Measurements from ENCODE around the gene TIE1.

The TIE1 gene

DNA sequence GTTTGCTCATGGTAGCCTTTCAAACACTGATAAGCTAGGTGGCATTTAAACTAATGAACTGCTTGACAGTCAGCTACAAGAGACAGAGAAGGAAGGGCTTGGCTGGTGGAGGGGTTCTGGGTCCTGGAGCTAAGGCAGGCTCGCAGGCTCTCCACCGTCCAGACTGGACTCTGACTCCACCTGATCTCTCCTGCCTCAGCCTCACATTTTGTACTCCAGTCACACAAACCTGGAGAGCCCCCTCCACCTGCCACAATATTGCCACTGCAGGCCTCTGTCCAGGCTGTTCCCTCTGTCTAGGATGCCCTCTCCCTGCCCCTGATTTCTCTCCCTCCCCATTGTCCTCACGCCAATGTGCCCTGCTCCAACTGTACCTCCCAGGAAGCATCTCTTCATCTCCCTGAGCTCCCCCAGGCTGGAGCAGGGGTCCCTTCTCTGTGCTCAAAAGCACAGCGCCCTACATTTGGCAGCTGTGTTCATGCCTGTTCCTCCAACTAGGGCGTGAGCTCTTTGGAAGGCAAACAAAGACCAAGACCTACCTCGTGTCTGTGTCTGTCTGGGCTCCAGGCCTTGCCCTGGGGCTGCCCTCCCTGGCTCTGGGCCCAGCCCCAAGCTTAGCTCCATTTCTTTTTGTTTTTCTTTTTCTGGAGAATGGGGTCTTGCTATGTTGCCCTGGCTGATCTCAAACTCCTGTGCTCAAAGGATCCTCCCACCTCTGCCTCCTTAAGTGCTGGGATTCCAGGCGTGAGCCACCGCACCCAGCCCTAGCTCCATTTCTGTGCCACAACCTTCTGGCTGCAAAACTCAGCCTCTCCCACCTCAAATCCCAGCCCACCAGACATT is 2.9 kb downstream of the TIE1 start:
- no peak overlapping the region for H3K4me3 ChIP-seq (ENCODE audit: low read depth, low read length)
- H2BK5ac ChIP-seq (ENCODE audit: low read depth, low read length, poor library complexity) = no peak overlapping the region
- no peaks in the 10 kb centered on the region for H3K79me1 ChIP-seq (ENCODE audit: low read length)
- H3K4me2 ChIP-seq (ENCODE audit: low read length) = no peak overlapping the region
- H3K4ac ChIP-seq (ENCODE audit: low read depth, low read length) = no peak overlapping the region
- no peak for DNase-seq
- H2BK120ac ChIP-seq (ENCODE audit: insufficient read depth, low read length, poor library complexity) = no peak overlapping the region
- no peak overlapping the region for H2AK5ac ChIP-seq (ENCODE audit: low read length)
- no peak overlapping the region for H4K91ac ChIP-seq (ENCODE audit: low read depth, low read length)
- no CpG with 5 or more reads among the region's 8 CpGs for WGBS (ENCODE audit: extremely low coverage, insufficient coverage, insufficient read length)
- no peak overlapping the region for H4K12ac ChIP-seq (ENCODE audit: low read depth, low read length)
- no peak overlapping the region for H4K8ac ChIP-seq (ENCODE audit: low read depth, low read length)
- no peaks in the 10 kb centered on the region for H3K36me3 ChIP-seq (ENCODE audit: control insufficient read depth in 1 of 2, insufficient read depth in 2 of 2, low read length in 2 of 2)
- H3K4me1 ChIP-seq (ENCODE audit: control insufficient read depth in 1 of 2, insufficient read depth in 2 of 2, low read length in 2 of 2) = no peaks in the 10 kb centered on the region
- H3K14ac ChIP-seq (ENCODE audit: low read length) = no peak overlapping the region
- no peak overlapping the region for H3K23ac ChIP-seq (ENCODE audit: low read length)
- H3K9me3 ChIP-seq (ENCODE audit: insufficient read depth, low read depth, low read length) = peaks cover 2% of the 10 kb centered on the region
- H3K18ac ChIP-seq (ENCODE audit: low read length) = no peak overlapping the region
- H2AFZ ChIP-seq (ENCODE audit: insufficient read depth, low read length, poor library complexity) = no peak overlapping the region
- H3K9ac ChIP-seq (ENCODE audit: low read length) = no peak overlapping the region
- no peak overlapping the region for H2BK12ac ChIP-seq (ENCODE audit: low read length)
- H3K79me2 ChIP-seq (ENCODE audit: control insufficient read depth, insufficient read depth, low read length, poor library complexity) = no peaks in the 10 kb centered on the region
- H3K27me3 ChIP-seq (ENCODE audit: insufficient read depth, low read length) = no peaks in the 10 kb centered on the region
- H3K27ac ChIP-seq (ENCODE audit: low read depth, low read length) = no peak overlapping the region

DNA sequence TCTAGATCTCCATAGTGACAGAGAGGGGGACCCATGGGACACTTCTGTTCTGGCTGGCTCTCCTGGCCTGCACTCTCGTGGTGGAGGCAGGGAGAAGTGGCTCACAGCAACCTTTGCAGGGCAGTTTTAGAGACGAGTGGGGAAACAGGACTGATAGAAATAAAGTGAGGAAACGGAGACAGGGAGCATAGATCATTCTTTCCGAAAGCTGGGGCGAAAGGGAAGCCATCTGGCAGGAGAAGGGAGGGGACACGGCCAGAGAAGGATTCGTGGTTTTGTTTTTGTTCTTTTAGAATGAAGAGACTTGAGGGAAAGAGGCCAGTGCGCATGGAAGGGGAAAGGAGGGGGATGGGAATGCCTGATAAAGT is 3.5 kb downstream of the TIE1 start:
- H3K79me2 ChIP-seq (ENCODE audit: control insufficient read depth, insufficient read depth, low read length, poor library complexity) = no peaks in the 10 kb centered on the region
- H3K27ac ChIP-seq (ENCODE audit: low read depth, low read length) = no peak overlapping the region
- H3K4me2 ChIP-seq (ENCODE audit: low read length) = no peak overlapping the region
- H3K9me3 ChIP-seq (ENCODE audit: insufficient read depth, low read depth, low read length) = peaks cover 3% of the 10 kb centered on the region
- no peak overlapping the region for H2BK5ac ChIP-seq (ENCODE audit: low read depth, low read length, poor library complexity)
- no peak overlapping the region for H4K8ac ChIP-seq (ENCODE audit: low read depth, low read length)
- no peak overlapping the region for H4K91ac ChIP-seq (ENCODE audit: low read depth, low read length)
- no peak overlapping the region for H3K18ac ChIP-seq (ENCODE audit: low read length)
- H3K4me1 ChIP-seq (ENCODE audit: control insufficient read depth in 1 of 2, insufficient read depth in 2 of 2, low read length in 2 of 2) = no peaks in the 10 kb centered on the region
- no peak overlapping the region for H2BK12ac ChIP-seq (ENCODE audit: low read length)
- no peaks in the 10 kb centered on the region for H3K36me3 ChIP-seq (ENCODE audit: control insufficient read depth in 1 of 2, insufficient read depth in 2 of 2, low read length in 2 of 2)
- no peak overlapping the region for H4K12ac ChIP-seq (ENCODE audit: low read depth, low read length)
- no peak for DNase-seq
- H3K9ac ChIP-seq (ENCODE audit: low read length) = no peak overlapping the region
- H3K27me3 ChIP-seq (ENCODE audit: insufficient read depth, low read length) = no peaks in the 10 kb centered on the region
- no peak overlapping the region for H2AK5ac ChIP-seq (ENCODE audit: low read length)
- H3K79me1 ChIP-seq (ENCODE audit: low read length) = no peaks in the 10 kb centered on the region
- H2AFZ ChIP-seq (ENCODE audit: insufficient read depth, low read length, poor library complexity) = no peak overlapping the region
- H2BK120ac ChIP-seq (ENCODE audit: insufficient read depth, low read length, poor library complexity) = no peak overlapping the region
- H3K14ac ChIP-seq (ENCODE audit: low read length) = no peak overlapping the region
- H3K4ac ChIP-seq (ENCODE audit: low read depth, low read length) = no peak overlapping the region
- H3K23ac ChIP-seq (ENCODE audit: low read length) = no peak overlapping the region
- no CpG with 5 or more reads among the region's 8 CpGs for WGBS (ENCODE audit: extremely low coverage, insufficient coverage, insufficient read length)
- no peak overlapping the region for H3K4me3 ChIP-seq (ENCODE audit: low read depth, low read length)

DNA sequence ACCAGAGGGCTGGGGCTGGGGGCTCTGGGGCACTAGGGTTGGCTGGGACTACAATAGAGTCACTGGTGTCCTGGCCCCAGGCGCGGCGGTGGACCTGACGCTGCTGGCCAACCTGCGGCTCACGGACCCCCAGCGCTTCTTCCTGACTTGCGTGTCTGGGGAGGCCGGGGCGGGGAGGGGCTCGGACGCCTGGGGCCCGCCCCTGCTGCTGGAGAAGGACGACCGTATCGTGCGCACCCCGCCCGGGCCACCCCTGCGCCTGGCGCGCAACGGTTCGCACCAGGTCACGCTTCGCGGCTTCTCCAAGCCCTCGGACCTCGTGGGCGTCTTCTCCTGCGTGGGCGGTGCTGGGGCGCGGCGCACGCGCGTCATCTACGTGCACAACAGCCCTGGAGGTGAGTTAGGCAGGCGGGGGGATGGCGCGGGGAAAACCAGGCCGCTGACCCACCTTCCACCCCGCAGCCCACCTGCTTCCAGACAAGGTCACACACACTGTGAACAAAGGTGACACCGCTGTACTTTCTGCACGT is 4.1 kb downstream of the TIE1 start:
- no peak overlapping the region for H2AK5ac ChIP-seq (ENCODE audit: low read length)
- DNase-seq = no peak
- H2BK120ac ChIP-seq (ENCODE audit: insufficient read depth, low read length, poor library complexity) = no peak overlapping the region
- no peaks in the 10 kb centered on the region for H3K27me3 ChIP-seq (ENCODE audit: insufficient read depth, low read length)
- H3K23ac ChIP-seq (ENCODE audit: low read length) = no peak overlapping the region
- H3K27ac ChIP-seq (ENCODE audit: low read depth, low read length) = no peak overlapping the region
- WGBS (ENCODE audit: extremely low coverage, insufficient coverage, insufficient read length) = no CpG with 5 or more reads among the region's 46 CpGs
- H3K4ac ChIP-seq (ENCODE audit: low read depth, low read length) = no peak overlapping the region
- no peaks in the 10 kb centered on the region for H3K79me2 ChIP-seq (ENCODE audit: control insufficient read depth, insufficient read depth, low read length, poor library complexity)
- H3K4me3 ChIP-seq (ENCODE audit: low read depth, low read length) = no peak overlapping the region
- no peak overlapping the region for H3K14ac ChIP-seq (ENCODE audit: low read length)
- H4K8ac ChIP-seq (ENCODE audit: low read depth, low read length) = no peak overlapping the region
- H4K12ac ChIP-seq (ENCODE audit: low read depth, low read length) = no peak overlapping the region
- no peak overlapping the region for H2AFZ ChIP-seq (ENCODE audit: insufficient read depth, low read length, poor library complexity)
- H3K4me1 ChIP-seq (ENCODE audit: control insufficient read depth in 1 of 2, insufficient read depth in 2 of 2, low read length in 2 of 2) = no peaks in the 10 kb centered on the region
- H3K36me3 ChIP-seq (ENCODE audit: control insufficient read depth in 1 of 2, insufficient read depth in 2 of 2, low read length in 2 of 2) = no peaks in the 10 kb centered on the region
- H3K79me1 ChIP-seq (ENCODE audit: low read length) = no peaks in the 10 kb centered on the region
- H3K4me2 ChIP-seq (ENCODE audit: low read length) = no peak overlapping the region
- H2BK12ac ChIP-seq (ENCODE audit: low read length) = no peak overlapping the region
- H3K9me3 ChIP-seq (ENCODE audit: insufficient read depth, low read depth, low read length) = peaks cover 3% of the 10 kb centered on the region
- no peak overlapping the region for H4K91ac ChIP-seq (ENCODE audit: low read depth, low read length)
- no peak overlapping the region for H3K18ac ChIP-seq (ENCODE audit: low read length)
- no peak overlapping the region for H2BK5ac ChIP-seq (ENCODE audit: low read depth, low read length, poor library complexity)
- no peak overlapping the region for H3K9ac ChIP-seq (ENCODE audit: low read length)

DNA sequence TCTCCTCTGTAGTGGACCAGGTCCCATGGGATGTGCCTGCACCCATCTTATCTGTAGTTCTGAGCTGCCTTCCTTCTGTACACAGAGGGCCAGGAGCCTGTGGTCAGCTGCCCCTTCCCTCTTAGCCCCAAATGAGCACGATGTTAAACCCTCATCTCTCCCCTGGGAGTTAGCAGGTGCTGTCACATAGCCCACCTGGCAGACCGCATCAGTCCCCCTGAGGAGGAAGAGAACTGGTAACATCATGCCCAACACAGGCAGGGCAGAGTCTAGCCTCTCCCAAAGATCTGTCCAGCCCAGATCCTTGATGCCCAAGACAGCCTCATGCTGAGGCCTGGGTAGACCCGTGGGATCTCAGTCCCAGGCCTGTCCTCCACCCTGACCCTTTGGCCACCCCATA is 4.7 kb downstream of the TIE1 start:
- Histone ChIP-seq H3K79me2 (ENCODE audit: control insufficient read depth, insufficient read depth, low read length, poor library complexity) (no peaks in the 10 kb centered on the region), H4K91ac (ENCODE audit: low read depth, low read length) (no peak overlapping the region), H4K12ac (ENCODE audit: low read depth, low read length) (no peak overlapping the region), H3K27ac (ENCODE audit: low read depth, low read length) (no peak overlapping the region), H2AFZ (ENCODE audit: insufficient read depth, low read length, poor library complexity) (no peak overlapping the region), H3K27me3 (ENCODE audit: insufficient read depth, low read length) (no peaks in the 10 kb centered on the region), H3K36me3 (ENCODE audit: control insufficient read depth in 1 of 2, insufficient read depth in 2 of 2, low read length in 2 of 2) (no peaks in the 10 kb centered on the region), H3K14ac (ENCODE audit: low read length) (no peak overlapping the region), H3K4me1 (ENCODE audit: control insufficient read depth in 1 of 2, insufficient read depth in 2 of 2, low read length in 2 of 2) (no peaks in the 10 kb centered on the region), H4K8ac (ENCODE audit: low read depth, low read length) (no peak overlapping the region), H2BK5ac (ENCODE audit: low read depth, low read length, poor library complexity) (no peak overlapping the region), H2BK120ac (ENCODE audit: insufficient read depth, low read length, poor library complexity) (no peak overlapping the region), H3K4ac (ENCODE audit: low read depth, low read length) (no peak overlapping the region), H3K23ac (ENCODE audit: low read length) (no peak overlapping the region), H3K79me1 (ENCODE audit: low read length) (no peaks in the 10 kb centered on the region), H2AK5ac (ENCODE audit: low read length) (no peak overlapping the region), H2BK12ac (ENCODE audit: low read length) (no peak overlapping the region), H3K9ac (ENCODE audit: low read length) (no peak overlapping the region), H3K4me3 (ENCODE audit: low read depth, low read length) (no peak overlapping the region), H3K18ac (ENCODE audit: low read length) (no peak overlapping the region), H3K9me3 (ENCODE audit: insufficient read depth, low read depth, low read length) (peaks cover 3% of the 10 kb centered on the region), H3K4me2 (ENCODE audit: low read length) (no peak overlapping the region)
- no CpG with 5 or more reads among the region's 3 CpGs for WGBS (ENCODE audit: extremely low coverage, insufficient coverage, insufficient read length)
- DNase-seq = no peak
